Measurements from ENCODE around the gene RPUSD1.

RPUSD1 gene

DNA sequence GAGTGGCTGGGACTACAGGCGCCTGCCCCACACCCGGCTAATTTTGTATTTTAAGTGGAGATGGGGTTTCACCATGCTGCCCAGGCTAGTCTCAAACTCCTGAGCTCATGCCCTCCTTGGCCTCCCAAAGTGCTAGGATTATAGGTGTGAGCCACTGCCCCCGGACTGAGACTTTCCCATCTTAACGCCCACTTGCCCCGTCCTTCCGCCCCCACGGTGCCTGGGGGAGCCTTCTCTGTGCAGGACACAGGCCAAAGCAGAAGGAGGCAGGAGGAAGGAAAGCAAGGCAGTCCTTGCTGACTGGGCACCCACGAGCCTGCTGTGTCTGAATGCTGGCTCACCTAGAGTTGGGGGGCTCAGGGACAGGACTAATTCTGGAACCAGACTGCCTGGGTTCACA is 30.0 kb upstream of the RPUSD1 start:
- FAIRE-seq, result no peak

DNA sequence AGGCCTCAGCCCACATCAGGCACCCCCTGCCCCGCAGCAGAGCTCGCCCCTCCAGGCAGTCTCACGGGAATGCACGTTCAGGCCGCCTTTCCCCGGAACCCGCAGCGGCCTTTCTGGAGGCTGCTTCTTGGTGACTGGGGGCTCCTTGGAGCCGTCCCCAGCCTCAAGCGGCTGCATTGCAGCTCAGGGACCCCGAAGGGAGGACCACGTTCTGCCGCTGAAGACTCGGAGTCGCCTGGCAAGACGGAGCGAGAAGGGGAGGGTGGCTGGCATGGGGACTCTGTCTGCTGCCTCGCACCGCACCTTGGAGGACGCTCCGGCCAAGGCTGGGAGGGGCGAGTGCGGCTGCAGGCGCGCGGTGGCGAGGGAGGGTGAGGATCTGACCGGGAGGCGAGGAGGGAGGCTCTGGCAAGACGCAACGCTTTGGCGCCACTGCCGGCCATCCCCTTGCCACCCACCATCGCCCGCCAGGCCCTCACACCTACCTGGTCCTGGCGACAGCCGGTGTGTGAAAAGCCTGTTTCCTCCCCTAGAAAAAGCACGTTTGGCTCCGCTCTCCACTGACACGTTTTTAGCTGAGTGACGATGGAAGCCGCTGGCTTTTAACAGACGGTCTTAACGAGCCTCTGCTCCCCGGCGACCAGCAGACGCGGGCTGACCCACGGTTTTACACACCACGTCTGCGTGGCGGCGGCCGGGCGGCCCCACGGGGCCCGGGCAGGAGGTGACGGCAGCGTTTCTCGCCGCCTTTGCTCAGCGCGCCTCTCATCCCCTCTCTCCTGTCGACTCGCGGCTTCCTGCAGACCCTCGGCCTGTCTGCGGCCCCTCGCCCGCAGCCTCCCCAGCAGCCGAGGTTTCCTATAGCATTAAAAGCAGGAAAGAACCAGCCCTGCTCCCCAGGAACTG is 29.1 kb upstream of the RPUSD1 start:
- FAIRE-seq, result no peak

DNA sequence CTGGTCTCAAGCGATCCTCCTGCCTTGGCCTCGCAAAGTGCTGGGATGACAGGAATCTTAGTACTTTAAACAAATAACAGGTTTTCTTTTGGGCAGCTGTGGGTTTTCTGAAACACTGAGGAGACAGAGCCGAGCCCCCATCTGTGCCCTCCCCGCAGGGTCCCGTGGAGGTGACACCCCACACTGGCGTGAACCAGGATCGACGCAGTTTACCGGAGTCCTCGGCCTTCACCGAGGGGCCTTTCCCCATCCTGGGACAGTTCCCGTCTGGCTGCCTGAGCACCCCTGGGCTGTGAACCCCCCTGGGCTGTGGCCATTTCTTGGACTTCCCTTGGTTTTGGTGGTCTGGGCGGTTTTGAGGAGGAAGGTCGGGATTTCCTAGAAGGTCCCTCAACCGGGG is 27.7 kb upstream of the RPUSD1 start:
- FAIRE-seq, result no peak

DNA sequence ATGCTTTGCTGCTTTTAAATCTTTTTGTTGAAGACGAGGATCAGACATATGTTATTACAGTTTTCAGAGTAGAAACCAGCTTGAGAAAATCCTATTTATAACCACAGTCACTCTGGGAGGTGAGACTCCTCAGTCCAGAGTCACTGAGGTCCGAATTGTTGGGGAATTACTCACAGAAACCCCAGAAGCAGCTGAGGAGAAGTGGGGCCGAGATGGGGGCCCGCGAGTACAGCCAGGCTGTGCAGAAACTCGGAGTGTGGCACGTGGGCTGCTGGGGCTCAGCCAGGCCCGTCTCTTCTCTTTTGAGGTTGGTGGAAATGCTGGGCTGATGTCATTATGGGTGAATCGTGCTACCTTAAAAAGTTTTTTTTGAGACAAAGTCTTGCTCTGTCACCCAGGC is 26.8 kb upstream of the RPUSD1 start:
- FAIRE-seq, result no peak

DNA sequence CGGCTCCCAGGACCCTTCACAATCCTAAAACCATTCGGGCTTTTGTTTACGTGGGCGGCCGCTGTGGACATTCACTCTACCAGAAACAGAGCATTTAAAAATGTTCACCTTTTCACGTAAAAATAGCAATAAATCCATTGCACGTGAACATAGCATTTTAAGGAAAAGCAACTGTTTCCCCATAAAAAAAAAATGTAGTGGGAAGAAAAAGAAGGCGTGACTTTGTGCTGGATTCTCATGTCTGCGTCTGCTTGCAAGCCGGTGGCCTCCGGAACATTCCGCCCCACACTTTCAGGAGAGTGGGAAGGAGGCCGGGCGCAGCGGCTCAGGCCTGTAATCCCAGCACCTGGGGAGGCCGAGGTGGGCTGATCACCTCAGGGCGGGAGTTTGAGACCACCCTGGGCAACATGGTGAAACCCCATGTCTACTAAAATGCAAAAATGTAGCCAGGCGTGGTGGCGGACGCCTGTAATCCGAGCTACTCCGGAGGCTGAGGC is 25.8 kb upstream of the RPUSD1 start:
- FAIRE-seq, result no peak

DNA sequence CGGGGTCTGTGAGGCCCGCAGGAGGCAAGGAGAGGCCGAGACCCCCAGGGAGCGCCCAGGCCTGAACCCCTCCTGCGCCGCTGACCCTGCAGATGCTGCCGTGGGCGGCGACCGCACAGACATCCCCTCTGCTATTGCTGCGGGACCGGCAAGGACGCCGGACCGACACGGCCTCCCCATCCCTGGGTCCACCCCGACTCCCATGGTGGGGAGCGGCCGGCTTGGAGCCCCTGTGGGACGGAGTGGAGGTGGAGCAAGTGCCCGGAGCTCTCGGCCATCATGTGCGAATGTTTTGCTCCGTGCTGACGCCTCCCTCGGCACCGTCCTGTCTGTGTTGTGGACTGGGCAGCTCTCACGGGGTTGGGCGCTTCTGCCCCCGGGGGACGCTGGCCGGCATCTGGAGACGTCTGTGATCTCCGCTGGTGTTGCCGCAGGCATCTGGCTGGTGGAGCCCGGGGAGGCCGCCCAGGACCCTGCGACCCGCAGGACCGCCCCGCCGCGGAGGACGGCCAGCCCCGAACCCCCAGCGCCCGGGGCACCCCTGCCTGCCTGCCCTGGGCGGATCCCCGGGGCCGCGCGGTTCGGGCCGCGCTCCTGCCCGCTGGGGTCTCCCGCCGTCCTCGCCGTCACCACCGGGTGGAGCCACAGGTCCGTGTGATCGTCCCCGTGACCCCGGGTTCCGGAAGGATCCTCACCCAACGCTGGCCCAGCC is 25.2 kb upstream of the RPUSD1 start:
- no peak for FAIRE-seq

DNA sequence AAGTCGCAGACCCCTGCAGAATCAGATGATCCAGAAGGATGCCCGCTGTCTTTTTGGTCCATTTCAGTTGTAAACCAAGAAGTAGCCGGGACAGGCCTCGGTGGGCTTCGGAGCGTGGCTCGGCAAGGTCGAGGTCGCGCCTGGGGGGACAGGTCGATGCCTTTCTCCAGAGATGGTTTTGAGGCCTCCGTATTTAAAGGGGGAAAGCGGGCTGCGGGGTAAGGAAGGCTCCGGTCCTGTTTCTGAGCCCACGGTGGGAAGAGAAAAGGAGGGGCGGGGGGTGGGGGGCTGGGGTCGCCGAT is 19.9 kb upstream of the RPUSD1 start:
- FAIRE-seq, result no peak

DNA sequence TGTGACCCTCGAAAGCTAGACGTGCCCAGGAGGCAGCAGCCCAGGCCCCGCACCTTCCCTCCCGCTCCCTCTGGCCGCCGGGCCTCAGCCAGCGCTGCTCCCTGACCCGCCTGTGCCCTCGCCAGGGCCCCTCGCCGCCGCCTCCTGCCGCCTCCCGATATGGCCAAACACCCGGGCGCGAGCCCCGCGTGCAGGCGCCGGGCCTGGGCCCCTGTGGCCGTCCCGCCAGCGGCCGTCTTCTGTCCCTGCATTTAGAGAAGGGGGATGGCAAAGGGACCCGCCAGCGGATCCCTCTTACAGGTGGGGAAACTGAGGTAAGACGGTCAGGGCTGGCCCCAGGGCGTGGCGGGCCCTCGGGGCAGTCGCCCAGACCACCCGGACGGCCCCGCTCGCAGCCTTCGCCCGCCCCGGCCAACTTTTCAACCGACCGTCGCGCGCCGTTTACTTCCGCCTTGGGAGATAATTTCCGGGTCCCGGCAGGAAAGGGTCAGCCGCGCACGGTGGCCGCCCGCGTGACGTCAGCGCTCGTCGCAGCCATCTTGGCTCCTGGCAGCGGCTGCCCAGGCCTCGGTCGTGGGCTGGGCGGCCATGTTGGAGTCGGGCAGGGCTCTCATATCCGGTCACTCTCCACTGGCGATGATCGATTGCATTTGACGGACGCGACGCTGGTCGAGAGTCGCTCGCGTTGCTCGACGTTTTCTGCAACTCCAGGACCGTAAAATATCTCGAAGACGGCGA is 19.3 kb upstream of the RPUSD1 start:
- FAIRE-seq, result no peak

DNA sequence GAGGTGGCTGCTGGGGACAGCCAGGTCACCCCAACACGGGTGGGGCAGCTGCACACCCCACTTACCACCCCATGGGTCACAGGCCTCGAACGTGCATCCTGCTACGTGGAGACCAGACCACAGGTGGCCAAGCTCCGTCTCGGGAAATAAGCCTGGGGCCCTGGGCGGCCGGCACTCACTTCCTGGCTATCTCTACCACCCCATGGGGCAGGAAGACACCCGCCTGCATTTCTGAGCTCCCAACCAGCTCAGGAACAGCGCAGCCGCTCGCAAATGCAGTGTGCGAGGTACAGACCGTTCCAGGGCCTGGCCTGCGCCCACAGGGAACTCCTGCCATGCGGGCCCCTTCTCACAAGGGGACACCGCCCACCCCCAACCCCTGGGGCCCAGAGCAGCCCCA is 17.3 kb upstream of the RPUSD1 start:
- no peak for FAIRE-seq

DNA sequence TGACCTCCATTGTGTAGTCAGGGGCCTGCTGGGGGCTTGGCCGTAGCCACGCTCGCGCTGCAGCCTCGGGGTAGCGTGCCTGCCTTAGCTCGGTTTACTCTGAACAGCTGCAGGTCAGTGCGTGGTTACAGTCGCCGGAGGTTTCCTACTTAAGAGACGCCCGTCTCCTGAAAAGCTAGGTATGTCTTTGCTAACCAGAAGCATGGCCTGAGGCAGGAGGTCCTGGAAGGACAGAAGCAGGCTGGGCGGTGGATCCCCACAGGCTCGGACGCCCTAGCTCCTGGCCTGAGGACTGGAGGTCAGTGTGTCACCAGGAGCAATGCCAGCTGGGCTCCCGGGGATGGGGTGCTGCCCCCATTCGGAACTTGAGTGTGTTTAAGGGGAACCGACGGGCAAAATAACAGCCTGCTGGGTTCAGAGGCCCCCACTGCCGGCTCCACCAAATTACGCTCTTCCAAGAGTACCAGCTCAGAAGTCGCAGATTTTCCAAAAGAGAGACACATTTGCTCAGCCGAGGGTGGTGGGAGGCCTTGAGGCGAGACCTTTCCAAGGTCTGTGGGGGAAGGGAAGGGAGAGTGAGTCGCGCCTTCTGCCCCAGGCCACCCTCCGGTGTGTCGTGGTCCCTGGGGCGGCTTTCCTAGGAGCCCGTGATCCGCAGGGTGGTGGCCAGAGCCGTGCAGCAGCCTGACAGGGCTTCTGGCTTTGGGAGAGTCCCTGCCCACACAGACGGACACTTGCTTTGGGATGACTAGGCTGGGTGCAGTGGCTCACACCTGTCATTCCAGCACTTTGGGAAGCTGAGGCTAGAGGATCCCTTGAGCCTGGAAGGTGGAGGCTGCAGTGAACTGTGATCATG is 16.2 kb upstream of the RPUSD1 start:
- no peak for FAIRE-seq

DNA sequence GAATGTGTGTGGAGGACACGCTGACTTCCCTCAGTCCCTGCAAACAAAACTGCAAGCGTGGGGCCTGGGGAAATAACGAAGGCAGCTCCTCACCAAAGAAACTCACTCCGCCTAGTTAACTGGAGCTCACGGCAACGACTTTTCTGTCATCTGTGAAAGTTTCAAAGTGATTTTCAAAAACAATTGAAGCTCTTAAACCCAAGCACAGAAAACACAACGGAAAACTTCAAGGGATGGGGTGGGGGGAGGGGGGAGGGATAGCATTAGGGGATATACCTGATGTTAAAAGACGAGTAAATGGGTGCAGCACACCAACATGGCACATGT is 15.5 kb upstream of the RPUSD1 start:
- no peak for FAIRE-seq

DNA sequence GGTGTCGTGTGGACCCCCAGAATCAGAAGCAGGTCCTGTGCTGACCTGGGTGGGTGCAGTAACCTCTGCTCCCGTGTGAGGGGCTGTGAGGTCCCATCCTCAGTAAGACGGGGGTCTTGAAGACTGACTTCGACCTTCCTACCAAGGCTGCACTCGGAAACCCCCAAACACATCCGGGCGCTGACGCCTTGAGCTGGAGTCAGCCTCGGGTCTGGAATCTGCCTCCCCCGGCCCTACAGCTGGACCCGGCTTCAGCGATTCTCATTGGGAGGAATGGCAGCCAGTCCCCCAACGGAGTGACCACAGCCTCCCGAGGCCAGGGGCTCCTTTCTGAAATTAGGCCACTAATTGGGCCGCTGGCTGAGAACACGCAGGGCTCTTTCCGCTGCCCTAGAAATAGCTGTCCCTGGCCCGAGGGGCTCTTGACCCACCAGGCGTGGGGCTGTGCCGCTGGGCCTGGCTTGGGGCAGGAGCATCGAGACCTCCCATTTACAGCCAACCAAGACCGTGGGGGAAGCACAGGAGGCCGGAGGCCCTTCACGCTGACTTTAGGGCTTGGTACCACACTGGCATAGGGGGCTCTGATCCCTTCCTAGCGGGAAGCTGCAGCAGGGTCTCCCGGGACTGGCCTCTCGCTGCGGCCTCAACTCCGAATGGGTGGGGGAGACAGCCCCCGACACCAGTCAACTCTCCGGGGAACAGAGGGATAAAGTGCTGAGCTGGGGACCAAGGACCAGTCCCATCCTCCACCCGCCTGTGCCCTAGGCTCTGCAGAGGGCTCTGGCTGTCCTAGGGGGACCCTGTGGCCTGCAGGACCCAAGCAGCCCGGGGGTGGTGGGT is 15.0 kb upstream of the RPUSD1 start:
- FAIRE-seq, result no peak

DNA sequence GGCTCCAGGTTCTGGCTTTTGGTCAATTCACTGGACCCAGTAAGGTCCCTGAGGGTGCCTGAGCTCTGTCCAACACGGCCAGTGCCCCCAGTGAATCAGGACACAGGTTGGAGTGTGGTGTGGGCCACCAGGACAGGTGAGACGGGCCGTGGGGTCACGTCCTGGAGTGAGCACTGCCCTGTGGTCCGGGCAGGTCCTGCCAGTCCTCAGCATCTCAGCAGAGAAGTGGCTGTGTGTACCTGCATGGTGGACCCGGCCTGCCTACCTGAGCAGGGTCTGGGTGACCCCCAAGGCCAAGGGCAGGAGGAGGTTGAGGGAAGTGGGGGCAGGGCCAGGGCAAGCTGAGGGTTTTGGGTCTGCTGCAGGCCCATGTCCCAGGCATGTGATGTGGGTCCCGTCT is 14.3 kb upstream of the RPUSD1 start:
- no peak for FAIRE-seq

DNA sequence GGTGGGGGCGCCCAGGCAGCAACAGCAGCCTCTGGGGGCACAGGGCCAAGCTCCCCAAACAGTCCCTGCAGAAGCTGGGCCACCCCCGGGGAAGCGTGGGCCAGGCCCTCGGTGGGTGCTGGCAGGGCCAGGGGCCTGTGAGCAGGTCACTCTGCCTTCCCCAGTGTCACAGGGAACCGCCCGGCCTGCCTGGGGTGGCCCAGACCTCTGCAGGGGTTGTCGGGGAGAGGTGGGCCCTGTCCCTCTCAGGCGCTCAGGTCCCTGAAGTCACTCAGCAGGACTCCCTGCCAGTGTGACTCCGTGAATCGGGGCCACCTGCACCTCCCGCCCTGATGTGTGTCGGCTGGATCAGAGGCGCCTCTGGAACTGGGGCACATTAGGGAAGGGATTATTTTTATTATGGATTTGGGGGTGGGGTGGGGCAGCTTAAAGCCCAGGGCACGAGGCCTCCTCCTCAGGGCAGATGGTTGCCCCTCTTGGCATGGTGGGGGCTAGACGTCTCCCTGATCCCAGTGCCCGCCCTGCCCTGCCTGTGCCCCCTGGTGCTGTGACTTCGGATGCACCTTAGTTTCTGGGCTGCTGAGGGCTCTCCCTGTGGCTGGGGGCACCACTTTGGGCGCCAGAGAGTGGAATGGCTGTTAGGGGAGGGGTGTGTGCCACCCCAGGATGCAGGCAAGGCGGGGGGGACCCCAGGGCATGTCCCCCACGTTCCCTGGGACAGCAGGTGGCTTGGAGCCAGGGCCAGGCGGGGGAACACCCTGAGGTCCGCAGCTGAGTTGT is 13.6 kb upstream of the RPUSD1 start:
- no peak for FAIRE-seq

DNA sequence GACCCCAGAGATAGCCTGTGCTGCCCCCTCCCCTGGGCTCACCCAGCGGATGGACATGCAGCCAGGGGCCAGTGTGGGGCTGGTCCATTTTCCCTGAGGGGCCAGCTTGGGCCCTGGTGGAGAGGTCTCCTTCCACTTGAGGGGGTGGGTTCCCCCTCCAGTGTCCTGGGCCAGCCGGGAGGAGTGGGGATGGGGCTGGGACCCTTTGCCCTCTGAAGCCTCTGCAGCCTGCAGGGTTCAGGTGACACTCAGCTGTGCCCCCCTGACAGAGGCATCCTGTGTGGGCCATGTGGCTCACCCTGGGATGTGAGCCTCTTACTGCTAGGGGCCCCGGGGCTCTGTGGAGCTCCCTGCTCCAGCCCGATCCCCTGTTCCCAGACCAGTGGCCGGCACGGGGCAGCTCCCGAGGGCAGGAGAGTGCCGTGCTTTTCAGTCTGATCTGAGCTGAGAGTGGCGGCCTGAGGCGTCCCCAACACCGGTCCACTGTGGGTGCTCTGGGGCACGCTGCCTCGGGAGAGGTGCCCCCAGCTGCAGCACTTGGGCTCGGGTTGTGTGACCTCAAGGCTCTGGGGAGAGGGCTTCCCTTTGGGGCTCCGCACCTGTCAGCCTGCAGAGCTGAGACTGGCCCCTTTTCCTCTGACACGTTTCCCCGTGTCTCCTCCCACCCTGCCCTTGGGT is 12.8 kb upstream of the RPUSD1 start:
- FAIRE-seq, result no peak

DNA sequence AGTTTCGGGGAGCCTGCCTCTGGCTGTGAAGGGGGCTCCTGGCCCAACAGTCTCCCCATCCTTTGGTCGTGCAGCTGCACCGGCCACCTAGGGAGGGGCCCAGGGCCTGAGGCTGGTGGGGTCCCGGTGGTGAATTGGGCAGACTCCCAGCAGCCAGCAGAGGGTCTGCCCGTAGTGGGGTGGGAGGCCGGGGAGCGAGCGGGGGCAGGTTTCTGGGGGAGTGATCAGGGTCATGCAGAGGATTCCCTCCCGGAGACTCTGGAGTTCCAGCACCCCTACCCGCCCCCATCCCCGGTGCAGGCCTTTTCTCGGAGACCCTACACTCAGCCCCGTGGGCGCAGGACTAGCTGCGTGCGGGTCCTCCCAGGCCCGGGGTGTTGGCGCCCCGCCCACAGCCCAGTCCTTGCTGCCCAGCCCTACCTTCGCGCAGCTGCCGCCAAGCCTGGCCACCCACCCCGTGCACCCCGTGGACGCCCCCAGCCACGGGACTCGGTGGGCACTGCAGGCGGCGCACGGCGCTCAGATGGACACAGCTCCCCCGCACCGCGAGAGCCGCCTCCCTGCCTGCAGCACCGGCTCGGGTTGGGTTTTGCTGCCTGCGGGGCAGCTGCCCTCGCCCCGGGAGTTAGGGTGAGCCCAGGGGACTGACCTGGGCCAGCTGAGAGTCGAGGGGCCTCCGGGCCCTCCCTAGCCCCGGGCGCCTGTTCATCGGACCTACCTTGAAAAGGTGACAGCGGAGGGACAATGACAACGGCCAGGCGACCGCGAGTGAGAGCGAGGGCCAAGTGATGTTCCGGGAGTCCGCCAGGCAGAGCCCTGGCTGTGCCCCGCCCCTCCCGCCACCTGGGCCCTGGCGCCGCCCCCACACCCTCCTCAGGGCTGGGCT is 12.0 kb upstream of the RPUSD1 start, which contains the start of gene GNG13:
Gene GNG13 (minus strand): TSS at position 787 of the 886 bp plus-strand sequence. CDS start 1,657 bp downstream, outside the sequence.
- no peak for FAIRE-seq

DNA sequence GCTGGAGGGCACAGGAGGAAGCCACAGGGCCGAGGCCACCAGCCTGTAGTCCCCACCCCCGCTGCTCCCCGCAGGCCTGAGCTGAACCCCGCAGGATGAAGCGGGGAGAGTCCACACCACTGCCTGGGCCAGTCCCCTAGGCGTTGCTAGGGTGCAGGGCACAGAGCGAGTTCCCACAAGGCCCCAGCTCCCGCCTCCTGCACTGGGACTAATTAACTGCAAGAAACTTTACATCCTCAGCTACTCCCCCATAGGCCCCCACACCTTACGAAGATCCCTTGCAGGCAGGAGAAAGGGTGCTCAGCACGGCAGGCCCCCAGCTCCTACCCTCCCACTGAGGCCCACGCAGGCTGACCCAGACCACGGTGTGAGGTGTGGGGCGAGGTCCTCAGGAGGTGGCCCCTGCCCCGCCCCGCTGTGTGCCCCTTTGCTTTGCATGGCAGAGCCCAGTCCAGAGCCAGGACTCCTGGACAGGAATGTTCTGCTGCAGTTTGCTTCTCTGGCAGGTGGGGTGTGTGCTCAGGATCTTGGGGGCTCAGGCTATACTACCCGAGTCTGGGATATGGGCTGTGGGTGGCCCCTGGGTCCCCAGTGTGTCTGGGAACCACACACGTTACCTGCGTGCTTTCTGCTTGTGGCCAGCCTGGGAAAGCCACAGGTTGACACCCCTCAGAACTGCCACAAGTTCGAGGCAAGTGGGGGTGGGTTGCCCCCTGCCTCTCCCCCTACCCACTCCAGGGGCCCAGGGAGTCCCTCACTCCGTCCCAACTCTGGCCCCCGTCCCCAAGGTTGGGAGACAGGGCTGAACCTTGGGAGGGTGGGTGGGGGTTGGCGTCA is 11.1 kb upstream of the RPUSD1 start:
- no peak for FAIRE-seq

DNA sequence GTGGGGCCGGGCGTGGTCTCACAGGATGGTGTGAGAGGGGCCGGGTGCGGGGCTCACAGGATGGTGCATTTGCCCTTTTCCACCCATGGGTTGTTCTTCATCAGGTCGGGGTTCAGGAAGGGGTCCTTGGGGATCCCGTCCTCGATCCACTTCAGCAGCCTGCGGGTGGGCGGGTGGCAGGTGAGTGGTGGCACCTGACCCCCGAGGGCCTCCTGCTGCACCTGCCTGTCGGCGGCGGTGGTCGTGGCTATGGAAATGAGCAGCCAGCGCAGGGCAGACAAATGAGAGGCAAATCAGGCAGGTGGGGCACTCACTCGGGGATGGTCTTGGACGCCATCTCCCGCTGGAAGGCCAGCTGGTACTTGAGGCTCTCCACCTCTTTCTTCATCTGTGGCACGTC is 10.5 kb upstream of the RPUSD1 start:
- FAIRE-seq, result no peak
